Upper lobe of right lung (tissue), 1 donor: ENCODE data around the gene NUP205. TPM values are rescaled to one million over a fixed set of nuclear protein-coding genes. Genes with fewer than 3 reads are reported as not detected.
A peak's percentile ranks its signal among the peaks of the same experiment; 100 is the strongest.

Experiments
- ATAC-seq: fragments of 200-7000 bp; cut with Tn5 transposase; one replicate; pipeline ENCODE4 v1.9.1; 2020; ENCODE audit warnings: mild to moderate bottlenecking, moderate library complexity
- DNase-seq: peaks from one replicate; pipeline ENCODE4 v3.0.0-alpha.2; 2020
- H3K27ac ChIP-seq: fragments of 200-600 bp; one replicate; pipeline ENCODE4 v1.8.0; 2022
- H3K27me3 ChIP-seq: fragments of 200-600 bp; one replicate; pipeline ENCODE4 v1.8.0; 2022; ENCODE audit warnings: mild to moderate bottlenecking
- H3K36me3 ChIP-seq: fragments of 200-600 bp; one replicate; pipeline ENCODE4 v1.8.0; 2022
- H3K4me1 ChIP-seq: fragments of 200-600 bp; one replicate; pipeline ENCODE4 v1.8.0; 2022
- H3K4me3 ChIP-seq: fragments of 200-600 bp; one replicate; pipeline ENCODE4 v1.8.0; 2022; ENCODE audit warnings: mild to moderate bottlenecking
- H3K9me3 ChIP-seq: fragments of 200-600 bp; one replicate; pipeline ENCODE4 v1.8.0; 2022
- intact Hi-C: fragments of 100-400 bp; cut with DNase I; formaldehyde crosslinking; loops from one replicate; pipeline ENCODE4 v1.11.0; 2022
- long read RNA-seq: library from polyadenylated mRNA; unstranded; transcript quantifications from one replicate; pipeline ENCODE4 v2.0.0, GENCODE V29; 2021
- total RNA-seq: library from RNA; stranded (reverse); fragmentation: NEBNext Ultra II Directional; extraction: Animal tissue kit (Norgen Biotek cat#: 25700); gene quantifications from one replicate; pipeline ENCODE4 v1.2.1, GENCODE V29; 2021
- TF ChIP-seq, protein P1 (sequence below): fragments of 200-600 bp; IDR thresholded peaks from one replicate; pipeline ENCODE4 v1.8.0; 2022; ENCODE audit warnings: antibody characterized with exemption
- donor health status: DM: no; HTN: yes; CAD: no; lungs with severe emphysema.

The NUP205 gene, protein sequence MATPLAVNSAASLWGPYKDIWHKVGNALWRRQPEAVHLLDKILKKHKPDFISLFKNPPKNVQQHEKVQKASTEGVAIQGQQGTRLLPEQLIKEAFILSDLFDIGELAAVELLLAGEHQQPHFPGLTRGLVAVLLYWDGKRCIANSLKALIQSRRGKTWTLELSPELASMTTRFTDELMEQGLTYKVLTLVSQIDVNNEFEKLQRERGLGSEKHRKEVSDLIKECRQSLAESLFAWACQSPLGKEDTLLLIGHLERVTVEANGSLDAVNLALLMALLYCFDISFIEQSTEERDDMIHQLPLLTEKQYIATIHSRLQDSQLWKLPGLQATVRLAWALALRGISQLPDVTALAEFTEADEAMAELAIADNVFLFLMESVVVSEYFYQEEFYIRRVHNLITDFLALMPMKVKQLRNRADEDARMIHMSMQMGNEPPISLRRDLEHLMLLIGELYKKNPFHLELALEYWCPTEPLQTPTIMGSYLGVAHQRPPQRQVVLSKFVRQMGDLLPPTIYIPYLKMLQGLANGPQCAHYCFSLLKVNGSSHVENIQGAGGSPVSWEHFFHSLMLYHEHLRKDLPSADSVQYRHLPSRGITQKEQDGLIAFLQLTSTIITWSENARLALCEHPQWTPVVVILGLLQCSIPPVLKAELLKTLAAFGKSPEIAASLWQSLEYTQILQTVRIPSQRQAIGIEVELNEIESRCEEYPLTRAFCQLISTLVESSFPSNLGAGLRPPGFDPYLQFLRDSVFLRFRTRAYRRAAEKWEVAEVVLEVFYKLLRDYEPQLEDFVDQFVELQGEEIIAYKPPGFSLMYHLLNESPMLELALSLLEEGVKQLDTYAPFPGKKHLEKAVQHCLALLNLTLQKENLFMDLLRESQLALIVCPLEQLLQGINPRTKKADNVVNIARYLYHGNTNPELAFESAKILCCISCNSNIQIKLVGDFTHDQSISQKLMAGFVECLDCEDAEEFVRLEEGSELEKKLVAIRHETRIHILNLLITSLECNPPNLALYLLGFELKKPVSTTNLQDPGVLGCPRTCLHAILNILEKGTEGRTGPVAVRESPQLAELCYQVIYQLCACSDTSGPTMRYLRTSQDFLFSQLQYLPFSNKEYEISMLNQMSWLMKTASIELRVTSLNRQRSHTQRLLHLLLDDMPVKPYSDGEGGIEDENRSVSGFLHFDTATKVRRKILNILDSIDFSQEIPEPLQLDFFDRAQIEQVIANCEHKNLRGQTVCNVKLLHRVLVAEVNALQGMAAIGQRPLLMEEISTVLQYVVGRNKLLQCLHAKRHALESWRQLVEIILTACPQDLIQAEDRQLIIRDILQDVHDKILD (N-terminal part only)
- total RNA-seq, result 34.3 TPM
- long read RNA-seq, full-length matches to known transcripts, result 12 of 20 reads
- long read RNA-seq, partial matches to known transcripts, result 6 of 20 reads
- long read RNA-seq, other reads (novel, unspliced or antisense), result 2 of 20 reads

DNA sequence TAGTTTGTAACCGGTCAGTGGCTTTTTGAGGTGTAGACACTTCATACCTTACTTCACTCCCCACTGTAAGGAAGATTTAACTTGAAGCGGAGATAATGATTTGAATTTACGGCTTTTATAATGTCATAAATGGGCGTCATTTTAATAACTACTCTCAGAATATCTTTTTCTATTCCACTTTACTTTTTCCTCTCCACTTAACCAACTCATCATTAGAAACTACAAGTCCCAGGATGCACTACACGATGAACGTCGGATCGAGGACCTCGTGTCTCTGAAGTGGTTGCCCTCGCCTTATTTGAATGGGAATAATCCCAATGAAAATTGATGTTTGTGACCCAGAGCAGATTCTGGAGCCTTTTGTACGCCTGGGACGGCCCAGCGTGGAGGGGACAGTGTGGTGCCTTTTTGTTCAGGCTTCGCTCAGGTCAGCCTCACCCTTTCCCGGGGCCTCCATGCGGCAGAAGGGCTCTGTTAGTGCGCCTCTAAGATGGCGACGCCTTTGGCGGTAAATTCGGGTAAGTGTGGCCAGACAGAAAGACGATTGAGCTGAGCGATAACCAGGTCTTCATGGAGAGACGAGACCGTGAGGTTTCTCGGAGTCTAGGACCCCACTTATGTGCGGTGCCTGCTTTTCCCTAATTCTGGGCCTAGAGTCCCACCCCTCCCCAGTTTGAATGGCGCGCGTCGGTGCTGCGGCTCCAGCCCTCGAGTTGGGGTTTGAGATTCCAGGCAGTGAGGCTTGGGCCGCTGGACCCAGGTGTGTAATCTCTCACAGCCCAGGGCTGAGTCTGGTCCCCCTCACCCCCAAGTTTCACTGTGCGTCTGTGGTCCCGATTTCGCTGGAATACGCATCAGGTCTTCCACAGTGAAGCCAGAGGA lies at the start of gene NUP205:
Gene NUP205 (plus strand): TSS at position 463 of the 882 bp plus-strand sequence. CDS start 28 bp downstream, at position 491.
- H3K27ac ChIP-seq, result peak within 1 kb of the TSS; percentile 99
- H3K27me3 ChIP-seq, result no peaks in the 10 kb centered on the region
- intact Hi-C loops, result no loop called here
- DNase-seq (peak; percentile 84), ATAC-seq (peak; percentile 96)
- peak within 1 kb of the TSS; percentile 94 for H3K4me3 ChIP-seq
- H3K9me3 ChIP-seq, result no peaks in the 10 kb centered on the region
- TF ChIP-seq, protein P1, sequence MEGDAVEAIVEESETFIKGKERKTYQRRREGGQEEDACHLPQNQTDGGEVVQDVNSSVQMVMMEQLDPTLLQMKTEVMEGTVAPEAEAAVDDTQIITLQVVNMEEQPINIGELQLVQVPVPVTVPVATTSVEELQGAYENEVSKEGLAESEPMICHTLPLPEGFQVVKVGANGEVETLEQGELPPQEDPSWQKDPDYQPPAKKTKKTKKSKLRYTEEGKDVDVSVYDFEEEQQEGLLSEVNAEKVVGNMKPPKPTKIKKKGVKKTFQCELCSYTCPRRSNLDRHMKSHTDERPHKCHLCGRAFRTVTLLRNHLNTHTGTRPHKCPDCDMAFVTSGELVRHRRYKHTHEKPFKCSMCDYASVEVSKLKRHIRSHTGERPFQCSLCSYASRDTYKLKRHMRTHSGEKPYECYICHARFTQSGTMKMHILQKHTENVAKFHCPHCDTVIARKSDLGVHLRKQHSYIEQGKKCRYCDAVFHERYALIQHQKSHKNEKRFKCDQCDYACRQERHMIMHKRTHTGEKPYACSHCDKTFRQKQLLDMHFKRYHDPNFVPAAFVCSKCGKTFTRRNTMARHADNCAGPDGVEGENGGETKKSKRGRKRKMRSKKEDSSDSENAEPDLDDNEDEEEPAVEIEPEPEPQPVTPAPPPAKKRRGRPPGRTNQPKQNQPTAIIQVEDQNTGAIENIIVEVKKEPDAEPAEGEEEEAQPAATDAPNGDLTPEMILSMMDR, result no peak
- no peaks in the 10 kb centered on the region for H3K36me3 ChIP-seq
- peaks cover 9% of the 10 kb centered on the region for H3K4me1 ChIP-seq

DNA sequence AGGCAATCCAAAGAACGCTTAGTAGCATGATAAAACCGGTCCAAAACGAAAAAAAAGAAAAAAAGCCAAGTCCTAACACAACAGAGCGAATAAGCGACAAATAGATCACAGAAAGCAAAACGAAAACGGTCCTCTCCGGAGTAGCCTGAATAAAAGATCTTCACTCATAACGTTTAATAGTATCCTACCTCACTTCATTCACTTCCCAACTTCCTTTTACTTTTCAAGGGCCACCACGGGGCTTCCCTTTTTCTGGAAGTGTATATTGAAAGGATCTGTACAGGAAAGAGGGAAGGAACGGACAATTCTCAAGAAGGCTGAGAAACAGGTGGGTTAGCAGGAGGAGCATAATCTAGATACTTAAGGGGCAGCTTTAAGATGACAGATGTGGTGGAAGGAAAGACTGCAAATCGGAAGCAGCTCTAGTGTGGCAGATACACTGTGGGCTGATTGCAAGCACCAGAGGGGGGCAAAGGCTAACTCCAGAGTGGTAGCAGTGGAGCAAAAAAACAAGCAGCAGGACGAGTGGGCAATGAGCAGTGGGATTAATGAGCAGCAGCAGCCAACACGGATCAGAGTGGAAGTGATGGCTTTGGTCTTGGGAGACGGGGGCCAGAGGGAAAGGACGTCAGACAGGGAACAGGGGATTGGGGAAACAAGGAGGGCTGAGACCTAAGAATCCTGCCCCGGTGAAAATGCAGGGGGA lies 48.7 kb upstream of the NUP205 start:
- no peaks in the 10 kb centered on the region for H3K9me3 ChIP-seq
- H3K4me3 ChIP-seq, result peak overlapping the region; percentile 85
- TF ChIP-seq, protein P1, result no peak
- peaks cover 30% of the 10 kb centered on the region for H3K4me1 ChIP-seq
- intact Hi-C loops, result no loop called here
- H3K36me3 ChIP-seq, result peaks cover 3% of the 10 kb centered on the region
- no peaks in the 10 kb centered on the region for H3K27me3 ChIP-seq
- peak; percentile 4 for ATAC-seq
- peak overlapping the region; percentile 95 for H3K27ac ChIP-seq
- DNase-seq, result no peak

DNA sequence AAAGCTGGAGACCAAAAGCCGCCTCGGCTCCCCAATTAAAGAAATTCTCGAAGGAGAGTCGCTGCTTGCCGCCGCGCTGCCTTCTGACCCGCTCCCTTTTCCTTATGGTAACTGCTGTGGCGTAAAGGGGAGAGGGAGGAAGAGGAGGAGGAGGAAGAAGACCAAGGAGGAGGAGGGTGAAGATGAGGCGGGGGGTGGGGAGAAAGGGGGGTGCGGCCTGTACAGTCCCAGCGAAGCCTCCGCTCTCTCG lies 48.2 kb upstream of the NUP205 start:
- TF ChIP-seq, protein P1, result no peak
- intact Hi-C loops, result no loop called here
- peaks cover 30% of the 10 kb centered on the region for H3K4me1 ChIP-seq
- no peak for DNase-seq
- H3K27me3 ChIP-seq, result no peaks in the 10 kb centered on the region
- peaks cover 3% of the 10 kb centered on the region for H3K36me3 ChIP-seq
- H3K4me3 ChIP-seq, result peak overlapping the region; percentile 85
- peak overlapping the region; percentile 95 for H3K27ac ChIP-seq
- no peak for ATAC-seq
- no peaks in the 10 kb centered on the region for H3K9me3 ChIP-seq

DNA sequence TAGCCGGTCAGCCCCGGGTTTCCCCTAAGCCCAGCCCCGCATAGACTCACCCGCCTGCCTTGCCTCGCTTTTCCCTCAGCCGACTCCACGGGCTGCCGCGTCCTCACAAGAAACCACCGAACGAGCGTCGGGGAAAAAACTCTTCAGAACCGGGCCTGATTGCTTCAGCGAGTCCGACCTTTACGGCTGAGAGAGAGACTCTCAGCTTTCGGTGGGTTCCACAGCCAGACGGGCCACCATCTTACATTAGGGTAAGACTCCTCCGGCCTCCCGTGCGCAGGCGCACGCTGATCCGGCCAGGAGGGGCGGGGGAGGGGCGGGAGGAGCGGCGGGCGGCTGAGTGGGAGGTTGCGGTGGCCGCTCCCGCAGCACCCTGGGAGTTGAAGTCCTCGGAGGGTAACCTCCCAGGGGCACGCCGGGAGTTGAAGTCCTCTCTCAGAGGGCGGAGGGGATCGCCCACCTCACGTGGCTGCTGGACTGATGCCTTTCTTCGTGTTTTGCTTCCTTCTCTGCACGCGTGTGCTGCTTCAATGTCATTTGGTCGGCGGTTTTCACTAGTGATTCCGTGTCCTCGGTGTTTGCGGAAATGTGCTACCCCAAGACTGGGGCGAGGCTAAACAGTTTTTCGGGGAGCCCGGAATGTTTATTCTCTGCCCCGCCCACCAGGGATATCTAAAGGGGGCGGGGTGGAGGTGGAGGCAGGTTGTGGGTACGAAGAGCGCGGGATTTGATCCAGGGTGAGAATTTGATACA lies 47.7 kb upstream of the NUP205 start, which contains the start of gene CNOT4:
Gene CNOT4 (minus strand): TSS at position 264 of the 753 bp plus-strand sequence. CDS start 71,771 bp downstream, outside the sequence.
- intact Hi-C loops, result no loop called here
- TF ChIP-seq, protein P1, result no peak
- Histone ChIP-seq H3K27ac (peak within 1 kb of the TSS; percentile 95), H3K9me3 (no peaks in the 10 kb centered on the region), H3K36me3 (peaks cover 2% of the 10 kb centered on the region), H3K4me3 (peak within 1 kb of the TSS; percentile 85), H3K27me3 (no peaks in the 10 kb centered on the region), H3K4me1 (peaks cover 30% of the 10 kb centered on the region)
- ATAC-seq, result peak; percentile 99
- DNase-seq, result peak; percentile 98
